Activated naive CD8-positive, alpha-beta T cell treated with anti-CD3 and anti-CD28 coated beads, Interleukin-2, amount 50 U/mL, for 24 hours (primary cell): Measurements from ENCODE around the gene MAP2K5.

ENCODE experiments used
- ATAC-seq: fragments of 150-1000 bp; cut with Tn5 transposase; one replicate; pipeline ENCODE4 v1.10.0; 2021
- DNase-seq: peaks from one replicate; pipeline ENCODE4 v3.0.0; 2021
- H3K27ac Mint-ChIP-seq: one replicate; pipeline ENCODE4 v1.8.0; 2021; ENCODE audit warnings: mild to moderate bottlenecking, mixed read lengths
- H3K27me3 Mint-ChIP-seq: one replicate; pipeline ENCODE4 v1.8.0; 2021; ENCODE audit warnings: mixed read lengths
- H3K36me3 Mint-ChIP-seq: one replicate; pipeline ENCODE4 v1.8.0; 2021; ENCODE audit warnings: low read depth, mixed read lengths
- H3K4me1 Mint-ChIP-seq: one replicate; pipeline ENCODE4 v1.8.0; 2021; ENCODE audit warnings: mixed read lengths
- H3K4me3 Mint-ChIP-seq: one replicate; pipeline ENCODE4 v1.8.0; 2021; ENCODE audit warnings: mild to moderate bottlenecking, moderate library complexity, mixed read lengths
- H3K9me3 Mint-ChIP-seq: one replicate; pipeline ENCODE4 v1.8.0; 2021; ENCODE audit warnings: mixed read lengths

The MAP2K5 gene

DNA sequence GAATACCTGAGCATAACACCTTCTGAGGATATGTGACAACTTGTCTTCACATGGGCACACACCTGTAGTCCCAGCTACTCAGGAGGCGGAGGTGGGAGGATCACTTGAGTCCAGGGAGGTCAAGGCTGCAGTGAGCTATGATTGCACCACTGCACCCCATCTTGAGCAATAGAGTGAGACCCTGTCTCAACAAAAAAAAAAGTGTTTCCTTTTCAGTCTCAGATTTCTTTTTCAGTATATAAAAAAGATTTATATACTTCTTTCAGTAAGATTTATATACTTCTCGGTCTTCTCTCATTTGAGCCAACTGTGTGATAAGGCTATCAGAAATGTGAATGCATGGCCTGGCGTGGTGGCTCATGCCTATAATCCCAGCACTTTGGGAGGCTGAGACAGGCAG is 197.9 kb downstream of the MAP2K5 start:
- Mint-ChIP-seq H3K4me1 (peaks cover 50% of the 10 kb centered on the region), H3K9me3 (no peaks in the 10 kb centered on the region)

DNA sequence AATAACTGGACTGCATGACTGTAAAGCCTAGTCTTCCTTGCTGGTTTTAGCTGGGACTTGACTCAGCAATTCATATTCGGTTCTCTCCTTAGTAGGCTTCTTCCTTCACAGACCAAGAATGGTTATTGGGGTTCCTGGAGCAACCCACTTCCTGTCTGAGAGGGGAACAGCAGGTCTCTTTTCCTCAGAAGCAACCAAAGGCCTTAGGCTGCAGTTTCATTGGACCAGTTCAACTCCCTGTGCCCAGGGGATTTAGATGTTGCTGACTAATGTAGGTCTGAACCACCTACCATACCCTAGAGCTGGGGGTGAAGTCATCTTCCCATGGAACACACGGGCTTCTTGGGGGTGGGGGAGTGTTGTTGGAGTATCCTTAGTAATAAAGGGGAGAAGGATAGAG is 198.8 kb downstream of the MAP2K5 start:
- H3K36me3 Mint-ChIP-seq = peaks cover 2% of the 10 kb centered on the region
- H3K27me3 Mint-ChIP-seq = no peaks in the 10 kb centered on the region
- no peak overlapping the region for H3K4me3 Mint-ChIP-seq
- DNase-seq (no peak), ATAC-seq (no peak)
- peaks cover 51% of the 10 kb centered on the region for H3K4me1 Mint-ChIP-seq
- H3K9me3 Mint-ChIP-seq = no peaks in the 10 kb centered on the region
- H3K27ac Mint-ChIP-seq = peak overlapping the region; percentile 52

More for the DNA sequence above, 197.9 kb downstream of the MAP2K5 start:
- no peak for DNase-seq
- peaks cover 2% of the 10 kb centered on the region for H3K36me3 Mint-ChIP-seq
- no peak overlapping the region for H3K4me3 Mint-ChIP-seq
- no peak overlapping the region for H3K27ac Mint-ChIP-seq
- no peaks in the 10 kb centered on the region for H3K27me3 Mint-ChIP-seq
- no peak for ATAC-seq

DNA sequence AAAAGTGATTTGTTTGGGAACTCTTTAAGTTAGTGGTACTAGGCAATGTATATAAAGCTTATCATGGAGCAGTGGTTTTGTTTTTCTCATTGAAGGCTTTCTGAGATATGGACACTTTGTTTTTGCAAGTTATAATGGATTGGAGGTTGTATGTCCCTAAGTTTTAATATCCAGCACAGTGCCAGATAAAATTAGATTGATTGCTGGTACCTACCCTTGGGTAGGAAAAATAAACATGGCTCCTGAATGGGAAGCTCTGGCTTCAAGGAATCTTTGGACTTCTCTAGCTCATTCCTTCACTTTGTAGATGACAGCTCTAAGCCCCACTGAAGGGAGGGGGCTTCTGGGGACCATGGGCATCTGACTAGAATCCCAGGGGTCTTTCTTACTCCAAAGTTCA is 201.1 kb downstream of the MAP2K5 start:
- Mint-ChIP-seq H3K27me3 (no peaks in the 10 kb centered on the region), H3K4me1 (peaks cover 57% of the 10 kb centered on the region), H3K27ac (no peak overlapping the region), H3K4me3 (no peak overlapping the region), H3K36me3 (peaks cover 2% of the 10 kb centered on the region), H3K9me3 (no peaks in the 10 kb centered on the region)
- ATAC-seq (no peak), DNase-seq (no peak)

DNA sequence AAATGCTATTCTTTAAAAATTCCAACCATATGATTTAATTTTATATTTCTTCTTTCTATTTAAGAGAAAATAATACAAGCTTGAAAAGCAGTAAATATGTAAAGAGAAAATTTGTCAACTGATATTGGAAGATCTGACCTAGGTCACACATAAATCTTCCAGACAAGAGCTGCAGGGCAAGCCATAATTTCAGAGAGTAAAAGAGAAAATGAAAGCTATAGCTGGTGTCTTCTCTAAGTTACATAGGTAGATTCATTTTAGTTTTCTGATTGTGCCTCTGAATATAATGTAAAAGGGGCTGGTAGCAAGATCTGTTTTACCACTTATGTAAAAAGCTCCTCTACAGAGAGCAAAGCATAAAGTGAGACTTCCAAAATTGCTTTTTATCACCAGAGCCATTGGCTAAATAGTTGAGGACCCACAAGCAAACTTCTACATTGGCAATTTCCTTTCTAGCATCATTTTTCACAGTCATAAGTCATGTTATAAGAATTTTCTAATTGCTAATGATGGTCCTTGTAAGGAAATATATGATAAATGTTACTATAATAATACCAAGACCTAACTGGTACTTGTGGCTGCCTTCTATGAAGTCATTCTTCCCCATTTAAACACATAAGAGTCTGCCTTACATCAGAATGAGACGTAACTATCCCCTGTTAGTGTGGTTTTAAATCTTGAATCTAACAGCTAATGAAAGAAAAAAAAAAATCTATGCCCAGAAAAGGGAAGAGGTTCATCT is 202.0 kb downstream of the MAP2K5 start:
- peak overlapping the region; percentile 34 for H3K4me3 Mint-ChIP-seq
- no peaks in the 10 kb centered on the region for H3K9me3 Mint-ChIP-seq
- H3K36me3 Mint-ChIP-seq = peaks cover 2% of the 10 kb centered on the region
- peak overlapping the region; percentile 33 for H3K27ac Mint-ChIP-seq
- H3K27me3 Mint-ChIP-seq = no peaks in the 10 kb centered on the region
- H3K4me1 Mint-ChIP-seq = peaks cover 57% of the 10 kb centered on the region
- peak; percentile 39 for ATAC-seq
- no peak for DNase-seq

DNA sequence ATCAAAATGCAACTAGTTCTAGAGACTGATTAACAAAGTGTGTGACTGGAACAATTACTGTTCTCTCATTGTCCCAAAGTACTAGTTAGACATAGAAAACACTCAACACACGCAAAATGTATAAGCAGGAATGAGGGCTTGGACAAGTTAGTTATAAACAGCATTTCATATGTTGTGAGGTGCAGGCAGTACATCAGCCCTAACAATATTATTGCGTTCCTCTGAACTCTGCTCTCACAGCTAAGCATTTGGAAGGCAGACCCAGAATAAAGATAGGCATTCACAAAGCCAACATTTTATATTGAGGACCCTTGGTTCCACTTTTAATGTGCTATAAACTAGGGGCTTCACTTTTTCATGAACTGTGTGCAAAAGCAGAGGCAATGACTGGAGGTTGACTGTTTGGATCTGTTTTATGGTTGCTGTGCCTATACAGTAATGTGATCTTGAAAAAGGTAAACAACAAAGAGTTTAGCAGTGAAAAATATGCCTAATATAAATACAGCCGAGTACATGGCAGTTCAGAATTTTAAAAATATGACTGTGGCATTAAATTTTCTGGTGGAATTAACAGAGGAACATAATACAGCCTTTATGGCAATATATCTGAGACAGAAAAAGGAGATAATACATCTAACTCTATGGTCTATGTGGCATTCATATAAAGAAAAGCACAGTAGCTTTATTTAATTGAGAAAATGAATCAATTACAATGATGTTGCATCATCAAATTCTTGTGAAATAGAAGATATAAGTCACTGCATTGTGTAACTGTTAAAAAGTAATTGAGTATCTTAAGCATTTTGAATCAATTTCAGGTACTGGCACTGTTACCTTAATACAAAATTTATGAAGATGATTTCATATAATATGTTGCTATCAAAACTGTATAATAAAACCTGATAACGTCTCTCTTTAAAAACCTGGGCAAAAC is 202.8 kb downstream of the MAP2K5 start:
- peak overlapping the region; percentile 7 for H3K4me3 Mint-ChIP-seq
- ATAC-seq = no peak
- H3K36me3 Mint-ChIP-seq = peaks cover 3% of the 10 kb centered on the region
- peaks cover 60% of the 10 kb centered on the region for H3K4me1 Mint-ChIP-seq
- H3K9me3 Mint-ChIP-seq = no peaks in the 10 kb centered on the region
- peak overlapping the region; percentile 33 for H3K27ac Mint-ChIP-seq
- no peak for DNase-seq
- no peaks in the 10 kb centered on the region for H3K27me3 Mint-ChIP-seq

DNA sequence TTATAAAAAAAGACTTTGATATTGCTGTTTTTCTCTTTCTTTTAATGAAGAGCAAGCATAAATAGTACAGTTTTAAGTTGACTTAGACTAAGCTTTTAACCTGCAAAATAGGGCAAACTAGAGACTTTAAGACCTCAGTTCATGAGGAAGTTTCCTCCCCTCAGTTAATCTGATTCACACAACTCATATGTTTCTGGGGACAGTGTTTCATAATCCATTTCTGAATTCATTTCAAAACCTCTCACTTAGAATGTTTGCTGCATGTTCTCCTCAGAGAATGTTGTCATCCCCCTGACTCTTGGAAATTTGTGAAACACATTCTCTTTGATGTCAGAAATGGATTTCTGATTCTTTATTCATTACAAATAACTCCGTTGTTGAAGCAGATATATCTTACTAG is 203.5 kb downstream of the MAP2K5 start:
- Mint-ChIP-seq H3K36me3 (peaks cover 3% of the 10 kb centered on the region), H3K9me3 (no peaks in the 10 kb centered on the region), H3K27ac (peak overlapping the region; percentile 63), H3K4me1 (peaks cover 60% of the 10 kb centered on the region), H3K4me3 (no peak overlapping the region), H3K27me3 (no peaks in the 10 kb centered on the region)
- ATAC-seq (peak; percentile 65), DNase-seq (no peak)

DNA sequence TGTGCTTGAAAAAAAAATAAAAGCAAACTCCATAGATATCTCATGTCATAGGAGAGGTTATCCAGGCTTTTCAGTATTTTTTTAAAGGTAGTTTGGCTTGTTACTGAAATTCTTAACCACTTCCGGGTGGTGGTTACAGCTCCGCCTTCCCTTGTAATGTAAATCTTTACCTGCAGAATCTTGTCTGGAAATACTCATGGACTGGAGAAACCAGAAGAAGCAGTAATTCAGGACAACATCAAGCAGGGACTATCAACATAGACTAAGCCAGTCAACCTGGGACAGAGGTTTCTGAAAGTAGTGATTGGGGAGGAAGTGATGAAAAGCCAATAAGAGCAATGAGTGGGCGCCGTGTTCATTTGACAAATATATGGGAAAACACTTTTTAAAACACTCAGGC is 203.9 kb downstream of the MAP2K5 start:
- H3K27ac Mint-ChIP-seq = peak overlapping the region; percentile 63
- H3K4me3 Mint-ChIP-seq = no peak overlapping the region
- peaks cover 56% of the 10 kb centered on the region for H3K4me1 Mint-ChIP-seq
- H3K36me3 Mint-ChIP-seq = peaks cover 3% of the 10 kb centered on the region
- no peak for DNase-seq
- ATAC-seq = no peak
- no peaks in the 10 kb centered on the region for H3K27me3 Mint-ChIP-seq
- no peaks in the 10 kb centered on the region for H3K9me3 Mint-ChIP-seq

DNA sequence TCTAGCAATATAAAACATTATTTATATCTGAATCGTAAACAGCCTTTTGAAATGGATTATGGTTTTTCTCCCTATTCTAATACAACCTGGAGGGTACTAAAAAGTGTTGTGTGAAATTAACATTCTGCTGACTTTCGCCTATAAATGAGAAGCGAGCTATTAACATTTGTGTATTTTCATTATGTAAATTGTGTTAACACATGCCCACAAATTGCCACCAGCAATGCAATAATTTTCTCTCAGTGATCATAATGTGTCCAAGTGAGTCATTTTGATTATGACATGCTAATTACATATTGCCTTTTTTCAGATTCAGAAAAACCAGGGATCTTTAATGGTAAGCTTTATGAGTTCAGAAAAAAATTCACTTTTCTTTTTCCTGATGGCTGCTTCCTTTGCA is 205.4 kb downstream of the MAP2K5 start:
- no peaks in the 10 kb centered on the region for H3K27me3 Mint-ChIP-seq
- no peak overlapping the region for H3K4me3 Mint-ChIP-seq
- ATAC-seq (no peak), DNase-seq (no peak)
- H3K4me1 Mint-ChIP-seq = peaks cover 47% of the 10 kb centered on the region
- H3K27ac Mint-ChIP-seq = no peak overlapping the region
- no peaks in the 10 kb centered on the region for H3K9me3 Mint-ChIP-seq
- H3K36me3 Mint-ChIP-seq = peaks cover 5% of the 10 kb centered on the region

DNA sequence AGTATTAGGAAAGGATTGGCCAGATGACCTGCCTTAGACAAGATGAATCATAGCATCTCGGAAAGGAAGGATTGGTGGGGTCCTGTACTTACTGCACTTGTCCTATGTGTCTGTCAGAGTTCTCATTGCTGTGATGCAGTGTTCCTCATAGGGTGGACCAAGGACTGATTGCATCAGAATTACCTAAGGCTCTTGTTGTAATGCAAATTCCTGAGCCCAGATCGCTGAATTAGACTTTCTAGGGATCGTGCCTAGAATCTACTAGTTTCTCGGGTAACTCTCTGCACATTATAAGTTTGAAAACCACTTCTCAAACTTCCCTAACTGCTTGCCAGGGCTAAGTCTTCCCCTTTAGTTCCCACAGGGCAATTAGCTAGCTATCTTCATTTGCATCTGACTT is 207.9 kb downstream of the MAP2K5 start:
- DNase-seq (no peak), ATAC-seq (no peak)
- peaks cover 5% of the 10 kb centered on the region for H3K36me3 Mint-ChIP-seq
- no peak overlapping the region for H3K27ac Mint-ChIP-seq
- peaks cover 36% of the 10 kb centered on the region for H3K4me1 Mint-ChIP-seq
- H3K27me3 Mint-ChIP-seq = no peaks in the 10 kb centered on the region
- no peak overlapping the region for H3K4me3 Mint-ChIP-seq
- peaks cover 4% of the 10 kb centered on the region for H3K9me3 Mint-ChIP-seq

DNA sequence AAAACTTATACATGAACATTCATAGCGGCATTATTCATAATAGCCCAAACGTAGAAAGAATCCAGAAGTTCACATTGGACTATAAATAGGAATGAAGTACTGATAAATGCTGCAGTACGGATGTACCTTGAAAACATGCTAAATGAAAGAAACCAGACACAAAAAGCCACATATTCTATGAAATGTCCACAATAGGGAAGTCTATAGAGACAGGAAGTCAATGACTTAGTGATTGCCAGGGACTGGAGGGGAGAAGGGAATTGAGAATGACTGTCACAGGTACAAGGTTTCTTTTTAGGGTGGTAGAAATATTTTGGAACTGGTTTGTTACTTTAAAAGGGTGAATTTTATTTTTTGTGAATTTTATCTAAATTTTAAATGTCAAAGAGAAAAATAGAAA is 211.4 kb downstream of the MAP2K5 start:
- no peak overlapping the region for H3K27ac Mint-ChIP-seq
- H3K27me3 Mint-ChIP-seq = no peaks in the 10 kb centered on the region
- H3K4me3 Mint-ChIP-seq = no peak overlapping the region
- no peak for ATAC-seq
- peaks cover 7% of the 10 kb centered on the region for H3K36me3 Mint-ChIP-seq
- DNase-seq = no peak
- H3K4me1 Mint-ChIP-seq = peaks cover 46% of the 10 kb centered on the region
- peaks cover 4% of the 10 kb centered on the region for H3K9me3 Mint-ChIP-seq

DNA sequence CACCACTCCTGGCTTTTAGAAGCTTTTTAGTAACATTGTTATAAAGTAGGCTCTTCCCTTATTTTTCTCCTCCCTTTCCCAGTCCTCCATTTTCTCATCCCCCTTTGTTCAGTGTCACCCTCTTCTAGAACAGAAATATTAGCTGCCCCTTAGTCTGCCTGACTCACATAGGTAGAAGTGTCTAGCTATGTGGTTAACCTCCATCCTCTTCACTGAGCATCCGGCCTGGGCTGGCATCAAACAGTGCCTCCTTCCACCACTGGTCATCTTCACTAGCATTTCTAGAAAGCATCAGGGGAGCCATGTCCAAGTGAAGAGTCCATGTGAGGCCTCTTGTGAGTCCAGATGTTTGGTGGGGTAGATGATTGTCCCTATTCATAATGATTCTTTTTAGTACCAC is 212.8 kb downstream of the MAP2K5 start:
- Mint-ChIP-seq H3K4me1 (peaks cover 54% of the 10 kb centered on the region), H3K36me3 (peaks cover 4% of the 10 kb centered on the region), H3K9me3 (peaks cover 4% of the 10 kb centered on the region), H3K27ac (no peak overlapping the region), H3K27me3 (no peaks in the 10 kb centered on the region), H3K4me3 (no peak overlapping the region)
- ATAC-seq = no peak
- no peak for DNase-seq

DNA sequence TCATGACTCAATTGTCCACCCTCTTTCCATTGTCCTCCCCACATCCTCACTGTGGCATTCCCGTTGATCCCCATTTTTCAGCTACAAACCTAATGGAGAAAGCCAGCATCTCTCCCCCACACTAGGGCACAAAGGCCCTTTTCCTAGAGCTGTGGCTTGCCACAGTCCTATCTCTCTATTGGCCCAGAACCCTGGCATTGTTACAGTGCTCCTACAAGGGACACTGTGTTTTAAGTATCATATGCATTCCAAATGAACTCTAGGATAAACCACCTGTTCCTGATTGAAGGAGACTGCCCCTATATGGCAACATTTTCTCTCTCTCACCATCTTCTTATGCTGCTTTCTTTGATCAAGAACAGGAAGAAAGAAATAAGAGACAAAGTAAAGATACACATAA is 213.4 kb downstream of the MAP2K5 start:
- Mint-ChIP-seq H3K36me3 (peaks cover 4% of the 10 kb centered on the region), H3K4me3 (no peak overlapping the region), H3K9me3 (peaks cover 4% of the 10 kb centered on the region), H3K27ac (no peak overlapping the region), H3K27me3 (no peaks in the 10 kb centered on the region), H3K4me1 (peaks cover 52% of the 10 kb centered on the region)
- DNase-seq (no peak), ATAC-seq (no peak)

DNA sequence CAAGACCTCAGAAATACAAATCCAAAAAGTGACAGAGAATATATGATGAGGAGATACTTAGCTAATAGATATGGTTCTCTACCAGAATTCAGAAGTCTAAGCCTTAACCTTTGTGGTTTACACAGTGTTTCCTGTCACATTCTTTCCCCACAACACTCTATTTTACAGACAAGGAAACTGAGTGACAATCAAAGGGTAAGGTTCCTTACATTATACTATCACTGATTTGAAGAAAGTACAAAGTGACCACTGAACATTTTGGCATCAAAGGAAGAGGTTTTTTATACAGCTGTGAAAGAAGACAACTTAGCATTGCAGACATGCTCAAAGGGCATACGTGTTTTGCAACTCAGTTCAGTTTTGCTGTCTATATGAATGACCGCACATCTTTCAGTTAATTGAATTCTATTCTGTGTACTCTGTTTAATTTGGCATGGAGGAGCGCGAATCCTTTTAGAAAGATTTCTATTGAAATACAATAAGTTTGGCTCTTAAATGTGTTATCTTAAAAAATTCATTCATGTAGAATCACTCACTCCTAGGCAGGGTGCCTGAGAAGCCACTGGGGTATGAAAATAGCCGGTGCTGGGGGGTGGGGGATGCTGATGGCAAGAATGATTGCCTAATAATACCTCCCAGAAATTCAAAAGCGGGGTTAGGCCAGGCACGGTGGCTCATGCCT is 216.3 kb downstream of the MAP2K5 start:
- no peaks in the 10 kb centered on the region for H3K27me3 Mint-ChIP-seq
- peaks cover 2% of the 10 kb centered on the region for H3K36me3 Mint-ChIP-seq
- H3K4me3 Mint-ChIP-seq = peak overlapping the region; percentile 42
- peaks cover 4% of the 10 kb centered on the region for H3K9me3 Mint-ChIP-seq
- no peak for DNase-seq
- peaks cover 80% of the 10 kb centered on the region for H3K4me1 Mint-ChIP-seq
- peak overlapping the region; percentile 56 for H3K27ac Mint-ChIP-seq
- ATAC-seq = peak; percentile 52

DNA sequence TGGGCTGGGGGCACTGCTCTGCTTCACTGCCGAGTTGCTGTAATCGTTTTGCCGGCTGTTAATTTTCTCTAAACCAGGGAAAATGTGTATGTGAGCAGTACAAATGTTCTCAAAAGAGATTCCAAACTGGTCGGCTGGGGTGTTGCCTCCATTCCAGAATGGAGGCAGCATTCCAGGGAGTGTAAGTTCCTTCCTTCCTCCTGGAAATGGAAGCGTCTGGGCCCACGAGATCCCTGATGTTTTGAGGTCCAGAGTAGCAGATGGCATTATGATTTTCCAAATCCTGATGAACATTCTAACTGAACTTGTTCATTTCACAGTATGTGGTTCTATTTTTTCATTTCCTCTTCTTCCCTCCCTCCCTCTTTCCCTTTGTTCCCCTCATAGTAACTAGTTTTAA is 218.4 kb downstream of the MAP2K5 start:
- DNase-seq = no peak

More for the DNA sequence above, 218.4 kb downstream of the MAP2K5 start:
- no peak for ATAC-seq
- Mint-ChIP-seq H3K27ac (peak overlapping the region; percentile 32), H3K4me1 (peaks cover 79% of the 10 kb centered on the region), H3K9me3 (no peaks in the 10 kb centered on the region), H3K27me3 (no peaks in the 10 kb centered on the region), H3K36me3 (peaks cover 2% of the 10 kb centered on the region), H3K4me3 (no peak overlapping the region)
